Psoas muscle (tissue), 8 donors: ENCODE measurements around the gene MMEL1. TPM values are rescaled to one million over a fixed set of nuclear protein-coding genes. Genes with fewer than 3 reads are reported as not detected.

Experiments
- ATAC-seq, 4 donors: fragments of 200-7000 bp; cut with Tn5 transposase; one replicate each; pipeline ENCODE4 v1.9.1; 2020; ENCODE audit warnings: moderate library complexity in 3 of 4, mild to moderate bottlenecking in 2 of 4
- DNase-seq, 2 donors: peaks; one replicate each; pipeline ENCODE4 v3.0.0-alpha.2; 2020
- H3K27ac ChIP-seq: fragments of 200-600 bp; one replicate; pipeline ENCODE4 v1.8.0; 2022
- H3K27me3 ChIP-seq, 3 donors: fragments of 200-600 bp in 1 of 3; one replicate each; pipeline versions ENCODE4 v1.6.1 to v1.8.0; 2013 to 2022; ENCODE audit warnings: low read length in 2 of 3, mild to moderate bottlenecking in 2 of 3, moderate library complexity in 1 of 3; ENCODE audit not compliant: insufficient read depth in 3 of 3
- H3K36me3 ChIP-seq, 2 donors: fragments of 200-600 bp in 1 of 2; one replicate each; pipeline versions ENCODE4 v1.6.1 to v1.8.0; 2013 to 2022; ENCODE audit warnings: low read depth in 1 of 2, mild to moderate bottlenecking in 1 of 2, moderate library complexity in 1 of 2; ENCODE audit not compliant: insufficient read depth in 1 of 2
- H3K4me1 ChIP-seq: fragments of 200-600 bp; one replicate; pipeline ENCODE4 v1.8.0; 2022
- H3K4me3 ChIP-seq: fragments of 200-600 bp; one replicate; pipeline ENCODE4 v1.8.0; 2022; ENCODE audit warnings: mild to moderate bottlenecking
- H3K9me3 ChIP-seq: fragments of 200-600 bp; one replicate; pipeline ENCODE4 v1.8.0; 2022
- CTCF ChIP-seq: fragments of 200-600 bp; IDR thresholded peaks from one replicate; pipeline ENCODE4 v1.8.0; 2022; ENCODE audit warnings: antibody characterized with exemption
- WGBS, 3 donors: extraction: QIAGEN DNeasy Blood & Tissue Kit; methylation state at CpG; one replicate each; pipeline versions ENCODE4 v1.1.6 to v1.1.7; 2013; 5-methylcytosine and 5-hydroxymethylcytosine counted together
- intact Hi-C, 2 donors: fragments of 100-400 bp; cut with DNase I; formaldehyde crosslinking; loops; one replicate each; pipeline versions ENCODE4 v1.11.0 to v1.14.2; 2022
- polyA plus RNA-seq, 3 donors: library from polyadenylated mRNA; stranded (reverse); fragments of 200-250 nt; gene quantifications; one replicate each; pipeline ENCODE4 v1.2.3, GENCODE V29; 2013
- total RNA-seq, 4 donors: library from RNA; stranded (reverse); fragmentation: NEBNext Ultra II Directional in 2 of 4; extraction: Animal tissue kit (Norgen Biotek cat#: 25700) in 2 of 4; gene quantifications; one replicate each; pipeline versions ENCODE4 v1.2.1 to v1.2.4, GENCODE V29; 2021 to 2023
- donor health status: healthy with polysubstance abuse.
- donor health status: DM: no; HTN: no; CAD: no; lungs with moderate emphysema.
- donor health status: Bipolar disorder and iron deficiency.
- donor health status: healthy.
- donor health status: DM: yes; HTN: yes; CAD: no.
- donor health status: DM: no; HTN: no; CAD: no.
- donor health status: DM: no; HTN: no; CAD: no.
- donor health status: DM: yes; HTN: yes; CAD: no.

Gene MMEL1
- total and polyA plus RNA-seq, 7 donors, result 0.08 to 0.89 (median 0.21) TPM; not detected in 2

GRCh38 chr1:2603521-2604155 is 29.2 kb downstream of the MMEL1 start:
- Histone ChIP-seq H3K9me3 (no peaks in the 10 kb centered on the region), H3K4me3 (no peak overlapping the region), H3K27me3 (peaks cover 0 to 27% (median 5%) of the 10 kb centered on the region in 3 donors), H3K36me3 (no peaks in the 10 kb centered on the region), H3K4me1 (no peaks in the 10 kb centered on the region), H3K27ac (no peak overlapping the region)
- intact Hi-C loops, result no loop called here
- 67 to 79% (median 73%) methylated on average over 22 to 25 of the region's 25 CpGs for WGBS, 3 donors
- TF ChIP-seq CTCF, result no peak
- DNase-seq, result no peak
- no peak for ATAC-seq

- no peaks in the 10 kb centered on the region for H3K9me3 ChIP-seq
- intact Hi-C loops, result no loop called here
- no peaks in the 10 kb centered on the region for H3K36me3 ChIP-seq
- TF ChIP-seq CTCF, result no peak
- H3K27ac ChIP-seq, result no peak overlapping the region
- no peak for ATAC-seq
- H3K27me3 ChIP-seq, result peaks cover 0 to 27% (median 5%) of the 10 kb centered on the region in 3 donors
- WGBS, 3 donors, result 69 to 71% (median 69%) methylated on average over 18 of the region's 18 CpGs
- peak in 1 of 2 donors; percentile 39 for DNase-seq
- H3K4me1 ChIP-seq, result no peaks in the 10 kb centered on the region
- H3K4me3 ChIP-seq, result no peak overlapping the region
Observed at GRCh38 chr1:2602866-2603520, 29.8 kb downstream of the MMEL1 start.

GRCh38 chr1:2602311-2602835 is 30.4 kb downstream of the MMEL1 start:
- no peaks in the 10 kb centered on the region for H3K4me1 ChIP-seq
- H3K36me3 ChIP-seq, result no peaks in the 10 kb centered on the region
- no peaks in the 10 kb centered on the region for H3K9me3 ChIP-seq
- peaks cover 0 to 27% (median 5%) of the 10 kb centered on the region in 3 donors for H3K27me3 ChIP-seq
- ATAC-seq, result no peak
- DNase-seq, result no peak
- intact Hi-C loops, result no loop called here
- no peak overlapping the region for H3K4me3 ChIP-seq
- WGBS, 3 donors, result 72 to 75% (median 75%) methylated on average over 15 of the region's 15 CpGs
- no peak for TF ChIP-seq CTCF
- no peak overlapping the region for H3K27ac ChIP-seq

GRCh38 chr1:2601721-2602303 is 31.0 kb downstream of the MMEL1 start:
- TF ChIP-seq CTCF, result no peak
- Histone ChIP-seq H3K4me3 (no peak overlapping the region), H3K36me3 (no peaks in the 10 kb centered on the region), H3K27me3 (peaks cover 0 to 27% (median 5%) of the 10 kb centered on the region in 3 donors), H3K9me3 (no peaks in the 10 kb centered on the region), H3K4me1 (no peaks in the 10 kb centered on the region), H3K27ac (no peak overlapping the region)
- 76 to 84% (median 83%) methylated on average over 18 of the region's 18 CpGs for WGBS, 3 donors
- ATAC-seq (no peak), DNase-seq (no peak)
- intact Hi-C loops, result no loop called here
